Ureter (tissue), 1 donor: ENCODE results near the gene DMRT2. TPM values are rescaled to one million over a fixed set of nuclear protein-coding genes. Genes with fewer than 3 reads are reported as not detected.
A peak's percentile ranks its signal among the peaks of the same experiment; 100 is the strongest.

Experiments
- DNase-seq: peaks from one replicate; pipeline ENCODE4 v3.0.0-alpha.2; 2020; ENCODE audit warnings: low spot score
- total RNA-seq: library from RNA; stranded (reverse); gene quantifications from one replicate; pipeline ENCODE4 v1.2.4, GENCODE V29; 2023
- donor health status: DM: yes; HTN: yes; CAD: no.

DMRT2 gene
- 0.26 TPM for total RNA-seq

GRCh38 chr9:1050125-1050895, at the start of gene DMRT2:
Gene DMRT2, plus strand, starts transcription at chr9:1050357. Its CDS starts 1,257 bp downstream, at chr9:1051614.
- peak; percentile 77 for DNase-seq

DNA sequence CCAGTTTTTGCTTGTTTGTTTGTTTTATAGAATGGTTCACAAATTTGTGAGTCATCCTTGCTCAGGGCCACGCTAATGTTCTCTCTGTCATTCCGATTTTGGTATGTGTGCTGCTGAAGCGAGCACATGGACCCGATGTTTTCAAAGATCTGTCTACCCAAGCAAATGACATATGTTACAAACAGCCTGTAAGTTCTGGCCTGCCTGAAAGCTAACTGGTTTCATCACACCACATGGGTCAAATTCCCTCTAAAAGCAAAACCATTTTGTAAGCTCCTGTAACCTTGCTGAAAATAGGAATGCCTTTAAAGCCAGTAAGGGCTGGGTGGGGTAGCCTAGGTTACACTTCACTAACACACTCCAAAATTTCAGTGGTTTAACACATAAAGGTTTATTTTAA, 48.3 kb upstream of the DMRT2 start:
- no peak for DNase-seq

DNA sequence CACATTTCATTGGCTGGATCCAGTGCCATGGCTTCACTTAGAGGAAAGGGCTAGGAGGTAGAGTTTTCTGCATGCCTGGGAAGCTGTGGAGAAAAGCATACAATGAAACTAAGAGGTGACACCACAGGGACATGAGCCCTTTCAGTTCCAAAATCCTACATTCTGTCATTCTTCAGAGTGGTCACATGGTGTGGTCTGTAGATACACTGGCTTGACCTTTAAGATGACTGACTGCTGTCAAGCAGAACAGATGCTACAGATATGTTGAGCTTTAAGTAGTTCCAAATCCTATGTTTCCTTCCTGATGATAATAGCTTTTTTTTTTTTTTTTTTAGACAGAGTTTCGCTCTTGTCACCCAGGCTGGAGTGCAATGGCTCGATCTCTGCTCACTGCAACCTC, 47.5 kb upstream of the DMRT2 start:
- no peak for DNase-seq

DNA sequence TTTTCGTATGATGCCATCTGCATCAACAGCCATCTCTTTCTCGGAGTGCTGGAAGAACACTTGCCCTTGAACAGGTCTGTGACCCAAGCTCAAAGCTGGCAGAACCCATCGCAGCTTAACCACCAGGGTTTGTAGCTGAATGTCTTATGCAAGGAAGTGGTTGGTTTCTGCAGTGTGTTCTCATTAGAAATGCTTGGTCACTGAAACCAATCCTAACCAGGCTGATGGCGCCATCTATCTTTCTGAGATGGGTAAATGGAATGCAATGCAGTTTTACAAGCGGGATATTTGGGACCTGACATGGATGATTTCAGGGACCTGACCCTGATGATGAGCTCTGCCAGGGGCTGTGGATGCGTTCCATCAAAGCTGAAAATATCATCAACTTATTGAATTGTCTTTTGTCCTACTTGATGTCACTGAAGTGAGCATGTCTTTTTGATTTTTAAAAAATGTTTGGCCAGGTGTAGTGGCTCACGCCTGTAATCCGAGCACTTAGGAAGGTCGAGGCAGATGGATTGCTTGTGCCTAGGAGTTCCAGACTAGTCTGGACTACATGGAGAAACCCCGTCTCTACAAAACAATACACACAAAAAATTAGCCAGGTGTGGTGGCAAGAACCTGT, 45.0 kb upstream of the DMRT2 start:
- no peak for DNase-seq

DNA sequence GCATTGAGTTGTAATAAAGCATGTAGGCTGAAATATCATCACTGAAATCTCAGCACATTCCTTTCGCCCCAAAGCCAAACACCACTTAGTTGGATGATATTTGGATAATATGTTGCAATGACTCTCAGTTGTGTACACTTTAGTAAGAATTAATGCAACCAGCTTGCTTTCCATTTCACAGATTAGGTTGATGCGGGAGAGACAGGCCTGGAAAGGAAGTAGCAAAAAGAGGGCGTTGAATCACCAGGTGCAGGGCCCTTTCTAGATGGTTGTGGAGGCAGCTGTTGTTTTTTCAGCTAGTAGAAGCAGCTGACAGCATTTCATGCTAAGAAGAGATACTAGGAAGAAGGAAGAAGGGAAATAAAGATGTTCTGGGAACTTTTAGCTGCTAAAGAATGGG, 42.8 kb upstream of the DMRT2 start:
- DNase-seq = no peak

DNA sequence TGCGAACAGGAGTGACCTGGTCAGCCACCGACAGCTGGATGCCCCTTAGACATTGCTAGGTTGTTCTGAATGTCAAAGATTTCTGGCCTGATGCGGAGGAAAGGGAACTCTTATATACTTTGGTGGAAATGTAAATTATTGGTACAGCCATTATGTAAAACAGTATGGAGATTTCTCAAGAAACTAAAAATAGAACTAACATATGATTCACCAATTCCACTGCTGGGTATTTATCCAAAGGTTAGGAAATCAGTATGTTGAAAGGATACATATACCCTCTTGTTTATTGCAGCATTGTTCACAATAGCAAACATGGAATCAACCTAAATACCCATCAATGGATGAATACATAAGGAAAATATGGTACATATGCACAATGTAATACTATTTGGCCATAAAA, 41.9 kb upstream of the DMRT2 start:
- DNase-seq = no peak

DNA sequence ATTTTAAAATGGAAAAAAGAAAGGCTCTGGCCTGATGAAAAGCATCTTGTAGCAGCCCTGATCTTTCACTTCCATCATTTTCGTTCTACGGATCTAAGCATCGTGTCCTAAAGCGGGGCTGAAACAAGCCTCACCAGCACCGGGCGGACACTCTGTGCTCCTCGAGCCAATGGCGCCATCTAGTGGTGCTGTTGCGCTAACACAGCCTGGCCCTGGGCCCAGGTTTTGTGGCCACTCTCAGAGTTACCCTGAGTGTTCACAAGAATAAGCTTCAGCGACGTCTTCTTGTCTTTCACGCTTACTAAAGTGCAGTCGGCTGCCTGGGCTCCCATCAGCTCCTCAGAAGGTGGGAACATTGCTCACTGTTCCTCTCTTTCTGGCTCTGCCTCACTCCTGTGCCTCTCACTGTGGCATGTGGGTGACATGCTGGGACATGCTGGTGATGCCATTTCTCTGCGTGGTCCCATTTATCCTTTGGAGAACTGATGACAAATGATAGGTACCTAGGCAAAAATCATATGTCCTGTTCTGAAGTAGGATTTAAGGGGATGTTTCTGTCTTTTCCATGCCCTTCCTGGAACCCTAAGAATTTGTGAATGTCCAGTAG, 41.0 kb upstream of the DMRT2 start:
- peak; percentile 81 for DNase-seq

DNA sequence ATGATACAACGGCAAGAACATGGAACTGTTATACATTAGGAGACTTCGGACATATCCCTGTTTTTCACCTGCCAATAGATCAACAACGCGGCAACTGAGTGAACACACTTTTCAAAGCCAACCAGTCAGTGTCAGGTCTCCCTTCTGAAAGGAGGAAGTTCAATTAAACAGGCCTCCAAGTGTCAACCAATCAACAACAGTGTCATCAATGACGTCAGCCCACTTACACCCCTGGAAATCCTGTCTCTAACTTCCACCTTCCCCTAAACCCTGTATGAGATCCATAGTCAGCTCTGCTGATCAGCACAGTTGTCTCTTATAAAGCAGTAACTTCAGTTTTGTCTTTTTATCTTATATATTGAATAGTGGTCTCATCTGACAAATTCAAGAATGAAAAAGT, 37.1 kb upstream of the DMRT2 start:
- DNase-seq = no peak

GRCh38 chr9:1014225-1014624, 35.9 kb upstream of the DMRT2 start:
- no peak for DNase-seq

- no peak for DNase-seq
These were observed 35.5 kb upstream of the DMRT2 start for GRCh38 chr9:1014640-1015039.

DNA sequence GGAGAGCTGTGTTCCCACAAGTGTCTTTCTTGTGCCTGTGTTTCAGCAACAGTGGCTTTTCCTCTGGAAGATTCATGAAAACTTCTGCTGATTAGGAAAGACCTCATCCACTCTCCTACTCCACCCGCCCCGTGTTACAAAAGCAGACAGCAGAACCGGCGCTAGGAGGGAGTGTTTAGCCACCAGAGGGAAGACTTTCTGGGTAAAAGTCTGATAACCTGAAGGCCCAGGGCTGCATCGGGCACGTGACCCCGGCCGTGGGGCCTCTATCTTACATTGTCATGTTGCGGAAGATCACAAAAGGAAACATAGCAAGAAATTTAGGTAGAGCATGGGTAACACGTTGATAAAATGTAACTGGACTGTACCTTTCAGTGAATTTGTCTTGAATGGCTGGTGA, 32.0 kb upstream of the DMRT2 start:
- no peak for DNase-seq

DNA sequence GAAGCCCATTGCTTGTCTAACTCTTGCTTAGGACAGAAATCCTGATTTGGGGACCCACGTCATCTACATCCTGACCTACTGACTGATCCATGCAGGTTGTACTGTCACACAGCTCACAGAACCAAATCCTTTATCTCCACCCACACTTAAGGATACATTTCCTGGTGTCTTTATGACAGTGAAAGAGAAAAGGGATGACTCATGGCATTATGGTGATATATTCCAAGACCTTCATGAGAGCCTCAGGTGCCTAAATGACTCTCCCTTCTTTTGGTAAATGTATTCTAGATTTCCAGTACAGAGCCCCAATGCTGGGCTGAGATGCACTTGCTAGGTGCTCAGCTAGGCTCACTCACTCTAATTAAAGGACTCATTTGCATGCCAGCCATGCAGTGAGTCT, 26.0 kb upstream of the DMRT2 start:
- no peak for DNase-seq

GRCh38 chr9:1025131-1025530, 25.0 kb upstream of the DMRT2 start:
- no peak for DNase-seq

GRCh38 chr9:1026219-1026618, 23.9 kb upstream of the DMRT2 start:
- no peak for DNase-seq

DNA sequence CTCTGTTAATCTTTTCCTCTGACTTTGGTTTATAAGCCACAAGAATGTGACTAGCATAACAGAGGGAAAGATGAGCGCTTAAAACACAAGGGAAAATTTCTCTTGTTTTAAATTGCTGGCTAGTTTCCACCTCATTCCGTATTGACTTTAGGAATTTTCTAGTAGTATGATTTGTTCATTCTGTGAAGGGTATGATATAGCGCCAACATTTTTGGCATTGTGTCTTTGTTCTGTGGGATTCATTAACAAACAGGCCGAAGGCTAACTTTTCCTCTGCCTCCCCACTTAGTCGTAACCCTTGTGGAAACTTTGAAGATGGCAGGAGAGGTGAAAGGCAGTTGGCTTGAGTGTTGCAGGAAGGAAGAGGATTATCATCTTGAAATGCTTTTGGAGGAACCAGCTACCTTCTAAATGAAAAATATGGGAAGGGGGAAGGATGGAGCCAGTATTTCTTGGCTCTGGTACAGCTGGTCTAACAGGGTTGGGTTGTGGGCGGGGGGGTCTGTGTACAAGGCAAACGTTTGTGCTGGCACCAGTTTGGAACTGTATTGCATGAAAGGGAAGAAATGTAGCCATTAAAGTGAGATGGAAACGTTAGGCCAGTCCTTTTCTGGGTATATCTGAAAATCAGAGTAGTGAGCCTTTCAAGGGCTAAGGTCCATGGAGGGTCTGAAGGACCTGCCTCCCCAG, 21.5 kb upstream of the DMRT2 start:
- DNase-seq = no peak

GRCh38 chr9:1031951-1032601, 18.1 kb upstream of the DMRT2 start:
- no peak for DNase-seq

DNA sequence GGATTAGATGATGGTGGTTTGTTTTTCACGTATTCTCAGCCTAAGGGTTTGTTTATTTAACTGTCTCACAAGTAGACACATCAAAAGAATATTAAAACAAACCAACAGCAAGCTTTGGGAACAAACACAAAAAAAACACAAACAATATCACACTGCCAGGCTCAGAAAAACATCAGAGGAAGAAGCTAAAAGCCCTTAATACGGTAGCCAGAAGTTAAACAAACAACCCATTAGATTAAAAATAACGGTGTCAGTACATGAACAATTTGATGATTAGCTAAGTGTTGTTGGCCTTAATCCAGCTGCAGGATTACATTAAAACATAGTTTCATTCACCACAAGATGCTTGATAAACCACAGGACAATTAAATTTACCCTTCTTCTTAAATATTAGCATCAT, 15.9 kb upstream of the DMRT2 start:
- DNase-seq = no peak

DNA sequence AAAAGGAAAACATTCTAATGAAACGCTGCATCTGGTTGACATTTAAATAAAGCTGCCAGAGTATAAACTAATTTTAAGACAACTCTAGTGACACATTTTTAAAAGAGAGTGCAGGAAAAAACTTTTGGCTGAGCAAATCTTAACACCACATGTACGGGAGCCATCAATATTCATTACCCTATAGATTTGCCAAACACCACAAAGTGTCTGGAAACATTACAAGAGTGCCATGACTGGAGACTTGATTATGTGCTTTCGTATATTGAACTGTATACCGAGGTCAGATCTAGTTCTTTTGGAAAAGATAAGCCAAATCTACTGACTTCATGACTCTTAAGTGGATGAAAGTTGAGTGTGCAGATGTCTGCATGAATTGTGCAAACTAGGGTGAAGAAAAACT, 10.6 kb upstream of the DMRT2 start:
- no peak for DNase-seq

- no peak for DNase-seq
These were observed 7.7 kb upstream of the DMRT2 start for GRCh38 chr9:1042466-1042865.

DNA sequence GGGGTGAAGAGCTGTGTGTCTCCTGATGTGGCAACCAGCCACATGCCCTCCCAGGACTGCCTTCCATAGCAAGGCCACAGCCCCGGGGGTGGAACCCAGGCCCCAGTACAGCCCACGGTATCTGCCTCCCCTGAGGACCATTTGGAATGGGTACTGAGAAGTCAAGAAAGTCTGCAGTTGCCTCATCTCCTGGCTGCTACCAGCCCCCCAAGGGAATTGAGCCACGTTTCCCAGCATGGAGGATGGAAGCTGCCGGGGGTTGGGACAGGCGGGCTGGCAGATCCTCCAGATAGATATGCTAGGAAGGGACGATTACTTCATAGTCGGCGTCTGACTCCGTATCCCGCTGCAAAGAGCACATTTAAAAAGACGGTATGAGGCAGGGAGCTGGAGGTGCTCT, 5.5 kb upstream of the DMRT2 start:
- DNase-seq = no peak

DNA sequence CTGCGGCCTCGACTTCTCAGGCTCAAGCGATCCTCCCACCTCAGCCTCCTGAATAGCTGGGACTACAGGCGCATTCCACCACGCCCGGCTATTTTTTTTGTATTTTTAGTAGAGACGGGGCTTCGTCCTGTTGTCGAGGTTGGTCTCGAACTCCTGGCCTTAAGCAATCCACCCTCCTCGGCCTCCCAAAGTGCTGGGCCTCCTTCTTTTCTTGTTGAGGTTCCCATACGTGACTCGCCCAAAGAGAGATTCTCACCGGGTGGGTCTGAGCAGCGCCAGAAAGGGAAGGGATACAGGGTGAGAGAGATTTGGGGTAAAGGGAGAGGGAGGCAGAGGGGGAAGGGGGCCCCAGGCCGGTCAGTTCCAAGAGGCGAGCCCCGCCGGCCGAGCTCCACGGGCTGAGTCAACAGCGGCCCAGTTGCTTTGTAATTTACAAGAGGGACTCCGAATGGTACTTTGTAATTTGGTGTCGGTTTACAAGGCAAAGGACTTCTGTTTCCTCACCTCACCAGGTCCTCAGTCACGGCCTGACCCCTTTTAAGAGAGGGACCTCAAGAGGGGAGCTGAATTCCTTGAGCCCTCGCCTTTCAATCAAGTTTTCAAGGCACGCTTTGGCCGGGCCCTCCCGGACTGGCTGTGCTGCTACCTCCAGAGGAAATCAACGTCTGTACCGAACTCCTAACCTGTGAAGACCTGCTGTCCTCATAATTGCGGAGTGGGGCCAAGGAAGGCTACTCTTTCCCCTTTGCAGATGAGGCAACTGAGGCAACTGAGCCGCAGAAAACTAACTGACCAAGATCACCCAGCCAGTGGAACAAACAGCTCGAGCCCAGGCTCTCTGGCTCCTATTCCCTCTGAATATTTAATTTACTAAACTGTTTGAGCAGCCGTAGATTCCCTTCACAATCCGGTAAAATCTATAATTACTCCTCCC, 3.3 kb upstream of the DMRT2 start:
- no peak for DNase-seq
